Left ventricle myocardium superior (tissue), 1 donor: Measurements from ENCODE around the gene PML. TPM values are rescaled to one million over a fixed set of nuclear protein-coding genes. Genes with fewer than 3 reads are reported as not detected.

ENCODE experiments used
- ATAC-seq: fragments of 200-7000 bp; cut with Tn5 transposase; one replicate; pipeline ENCODE4 v1.9.1; 2020; ENCODE audit warnings: mild to moderate bottlenecking, moderate library complexity
- DNase-seq: peaks from one replicate; pipeline ENCODE4 v3.0.0-alpha.2; 2020
- intact Hi-C: fragments of 100-400 bp; cut with micrococcal nuclease; formaldehyde crosslinking; loops from one replicate; pipeline ENCODE4 v1.11.0; 2022
- total RNA-seq: library from RNA; stranded (reverse); fragmentation: NEBNext Ultra II Directional; extraction: Animal tissue kit (Norgen Biotek cat#: 25700); gene quantifications from one replicate; pipeline ENCODE4 v1.2.1, GENCODE V29; 2021
- donor health status: DM: no; HTN: yes; CAD: no; lungs with severe emphysema.

PML gene
- total RNA-seq, 1 donor from 2014 or later: 20.8 TPM

- intact Hi-C loops: no loop called here
- peak; percentile 67 for ATAC-seq
- DNase-seq: peak; percentile 76
Measured at GRCh38 chr15:73983211-73983727, 11.2 kb upstream of the PML start.

GRCh38 chr15:73983773-73984172 is 10.7 kb upstream of the PML start:
- DNase-seq: peak; percentile 43
- ATAC-seq: no peak
- intact Hi-C loops: no loop called here

- DNase-seq: peak; percentile 40
- peak; percentile 30 for ATAC-seq
- intact Hi-C loops: no loop called here
Measured at GRCh38 chr15:73984208-73984979, 10.1 kb upstream of the PML start.

- DNase-seq (peak; percentile 31), ATAC-seq (no peak)
- intact Hi-C loops: no loop called here
Measured at GRCh38 chr15:73985101-73985873, 9.2 kb upstream of the PML start.

GRCh38 chr15:73986055-73986775 is 8.3 kb upstream of the PML start:
- DNase-seq (no peak), ATAC-seq (no peak)
- intact Hi-C loops: no loop called here

GRCh38 chr15:73986776-73987056 is 7.8 kb upstream of the PML start:
- DNase-seq (no peak), ATAC-seq (no peak)
- intact Hi-C loops: no loop called here

- DNase-seq: no peak
- intact Hi-C loops: no loop called here
- ATAC-seq: no peak
Measured at GRCh38 chr15:73987250-73987649, 7.3 kb upstream of the PML start.

GRCh38 chr15:73987681-73988444 is 6.7 kb upstream of the PML start:
- intact Hi-C loops: no loop called here
- DNase-seq (no peak), ATAC-seq (no peak)

GRCh38 chr15:73988445-73988969 is 6.0 kb upstream of the PML start:
- ATAC-seq (no peak), DNase-seq (no peak)
- intact Hi-C loops: no loop called here

GRCh38 chr15:73989001-73989798 is 5.3 kb upstream of the PML start:
- no peak for ATAC-seq
- intact Hi-C loops: no loop called here
- no peak for DNase-seq

GRCh38 chr15:73990250-73991005 is 4.1 kb upstream of the PML start:
- DNase-seq (no peak), ATAC-seq (no peak)
- intact Hi-C loops: no loop called here

GRCh38 chr15:73991260-73991659 is 3.3 kb upstream of the PML start:
- ATAC-seq: peak; percentile 76
- DNase-seq: peak; percentile 90
- intact Hi-C loops: no loop called here

GRCh38 chr15:73991726-73992593 is 2.6 kb upstream of the PML start, which contains the start of gene STOML1:
Gene STOML1 (minus strand): TSS chr15:73992295. CDS start chr15:73992223, 72 bp downstream.
- DNase-seq (peak; percentile 98), ATAC-seq (peak; percentile 89)
- intact Hi-C loops: no loop called here

GRCh38 chr15:73992594-73992898 is 2.0 kb upstream of the PML start:
- ATAC-seq (no peak), DNase-seq (no peak)
- intact Hi-C loops: no loop called here

GRCh38 chr15:73993211-73993994 is 1.1 kb upstream of the PML start:
- DNase-seq: no peak
- intact Hi-C loops: no loop called here
- no peak for ATAC-seq
